Hepatocyte (in vitro differentiated cells): ENCODE results near the gene FYTTD1.

Experiments
- EZH2 ChIP-seq: fragments of 200-600 bp; sonication (generic); IDR thresholded peaks from 2 replicates; pipeline ENCODE4 v1.6.1; 2016; ENCODE audit warnings: antibody characterized with exemption, mild to moderate bottlenecking, borderline replicate concordance
- TF ChIP-seq, protein P1 (sequence below): fragments of 200-600 bp; sonication (generic); IDR thresholded peaks from 2 replicates; pipeline ENCODE4 v1.5.1; 2016; ENCODE audit warnings: antibody characterized with exemption, mild to moderate bottlenecking; ENCODE audit not compliant: poor library complexity

DNA sequence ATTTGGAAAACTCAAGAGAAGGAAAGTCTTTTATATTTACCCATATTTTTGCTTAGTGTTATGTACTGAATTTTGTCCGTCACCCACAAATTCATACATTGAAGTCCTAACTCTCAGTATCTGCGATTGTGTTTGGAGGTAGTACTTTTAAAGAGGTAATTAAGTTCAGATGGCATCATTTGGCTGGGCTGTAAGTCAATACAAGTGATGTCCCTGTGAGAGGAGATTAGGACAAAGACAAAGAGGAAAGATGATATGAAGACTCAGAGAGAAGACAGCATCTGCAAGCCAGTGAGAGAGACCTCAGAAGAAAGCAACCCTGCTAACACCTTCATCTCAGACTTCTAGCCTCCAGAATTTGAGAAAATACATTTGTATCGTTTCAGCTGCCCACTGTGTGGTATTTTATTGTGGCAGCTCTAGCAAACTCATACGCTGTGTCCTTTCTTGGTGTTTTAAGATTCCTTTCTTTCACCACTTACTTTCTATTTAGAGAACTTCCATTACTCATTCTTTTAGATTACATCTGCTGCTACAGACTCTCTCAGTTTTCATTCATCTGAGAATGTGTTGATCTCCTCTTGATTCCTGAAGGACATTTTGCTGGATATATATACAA is 58.4 kb downstream of the FYTTD1 start:
- TF ChIP-seq, protein P1, sequence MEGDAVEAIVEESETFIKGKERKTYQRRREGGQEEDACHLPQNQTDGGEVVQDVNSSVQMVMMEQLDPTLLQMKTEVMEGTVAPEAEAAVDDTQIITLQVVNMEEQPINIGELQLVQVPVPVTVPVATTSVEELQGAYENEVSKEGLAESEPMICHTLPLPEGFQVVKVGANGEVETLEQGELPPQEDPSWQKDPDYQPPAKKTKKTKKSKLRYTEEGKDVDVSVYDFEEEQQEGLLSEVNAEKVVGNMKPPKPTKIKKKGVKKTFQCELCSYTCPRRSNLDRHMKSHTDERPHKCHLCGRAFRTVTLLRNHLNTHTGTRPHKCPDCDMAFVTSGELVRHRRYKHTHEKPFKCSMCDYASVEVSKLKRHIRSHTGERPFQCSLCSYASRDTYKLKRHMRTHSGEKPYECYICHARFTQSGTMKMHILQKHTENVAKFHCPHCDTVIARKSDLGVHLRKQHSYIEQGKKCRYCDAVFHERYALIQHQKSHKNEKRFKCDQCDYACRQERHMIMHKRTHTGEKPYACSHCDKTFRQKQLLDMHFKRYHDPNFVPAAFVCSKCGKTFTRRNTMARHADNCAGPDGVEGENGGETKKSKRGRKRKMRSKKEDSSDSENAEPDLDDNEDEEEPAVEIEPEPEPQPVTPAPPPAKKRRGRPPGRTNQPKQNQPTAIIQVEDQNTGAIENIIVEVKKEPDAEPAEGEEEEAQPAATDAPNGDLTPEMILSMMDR, result no peak
- no peak for TF ChIP-seq EZH2
